Spleen (tissue), 11 donors: ENCODE measurements around the gene KRT71. TPM values are rescaled to one million over a fixed set of nuclear protein-coding genes. Genes with fewer than 3 reads are reported as not detected.
"Not testable (repeated sequence)": the region's sequence is repeated elsewhere in the genome, so short reads cannot be mapped to it uniquely, and the experiment has no call there.

Experiments
- DNase-seq: peaks from one replicate; pipeline ENCODE4 v3.0.0-alpha.2; 2020
- H3K27ac ChIP-seq, 8 donors: fragments of 200-600 bp; sonication (generic) in 7 of 8; 1 replicate in 4 of 8; 2 replicates in 4 of 8; pipeline versions ENCODE4 v1.5.0 to v1.8.0; 2016 to 2021; ENCODE audit warnings: inconsistent platforms in 4 of 8, mild to moderate bottlenecking in 4 of 8, moderate library complexity in 1 of 8
- H3K27me3 ChIP-seq, 7 donors: fragments of 200-600 bp; sonication (generic) in 6 of 7; replicated peaks in 1 of 7; 1 replicate in 4 of 7; 2 replicates in 3 of 7; pipeline versions ENCODE4 v1.5.0 to v1.8.0; 2016 to 2021; ENCODE audit warnings: inconsistent platforms in 3 of 7, mild to moderate bottlenecking in 1 of 7
- H3K36me3 ChIP-seq, 6 donors: fragments of 200-600 bp; sonication (generic) in 5 of 6; 1 replicate in 4 of 6; 2 replicates in 2 of 6; pipeline versions ENCODE4 v1.5.0 to v1.8.0; 2016 to 2021; ENCODE audit warnings: inconsistent platforms in 2 of 6
- H3K4me1 ChIP-seq, 6 donors: fragments of 200-600 bp; sonication (generic) in 5 of 6; 1 replicate in 3 of 6; 2 replicates in 3 of 6; pipeline versions ENCODE4 v1.5.0 to v1.8.0; 2016 to 2021; ENCODE audit warnings: inconsistent platforms in 3 of 6
- H3K4me3 ChIP-seq, 8 donors: fragments of 200-600 bp; sonication (generic) in 7 of 8; 1 replicate in 4 of 8; 2 replicates in 4 of 8; pipeline versions ENCODE4 v1.5.0 to v1.8.0; 2016 to 2021; ENCODE audit warnings: inconsistent platforms in 4 of 8, mild to moderate bottlenecking in 4 of 8, moderate library complexity in 2 of 8
- H3K9me3 ChIP-seq, 8 donors: fragments of 200-600 bp; sonication (generic) in 7 of 8; 1 replicate in 4 of 8; 2 replicates in 4 of 8; pipeline versions ENCODE4 v1.5.0 to v1.8.0; 2016 to 2021; ENCODE audit warnings: inconsistent platforms in 4 of 8
- CTCF ChIP-seq, 11 experiments: fragments of 200-600 bp in 7 of 11; fragments of 450-650 bp in 4 of 11; sonication (generic) in 4 of 11; IDR thresholded peaks in 8 of 11; conservative IDR thresholded peaks in 3 of 11; 1 replicate in 7 of 11; 2 replicates in 4 of 11; pipeline versions ENCODE4 v1.4.0 to v1.8.0; 2016 to 2021; ENCODE audit warnings: antibody characterized with exemption in 11 of 11, inconsistent platforms in 4 of 11, mild to moderate bottlenecking in 1 of 11
- POLR2A ChIP-seq, 3 donors: fragments of 450-650 bp; IDR thresholded peaks; one replicate each; pipeline ENCODE4 v1.5.1; 2017; ENCODE audit warnings: antibody characterized with exemption in 3 of 3, mild to moderate bottlenecking in 1 of 3
- POLR2AphosphoS5 ChIP-seq, 3 donors: sonication (generic); formaldehyde crosslinking; IDR thresholded peaks; one replicate each; pipeline ENCODE4 v1.5.1; 2017; ENCODE audit warnings: antibody characterized with exemption in 3 of 3
- WGBS, 5 donors: extraction: QIAGEN DNeasy Blood & Tissue Kit in 3 of 5; methylation state at CpG; one replicate each; pipeline versions ENCODE4 v1.1.5 to v1.1.7; 2013 to 2018; 5-methylcytosine and 5-hydroxymethylcytosine counted together
- intact Hi-C: fragments of 100-400 bp; cut with DNase I; formaldehyde crosslinking; loops from one replicate; pipeline ENCODE4 v1.15.0; 2023; ENCODE audit warnings: low total_unique reads
- polyA plus RNA-seq, 3 donors: library from polyadenylated mRNA; stranded (reverse); fragments of 200-250 nt; gene quantifications; one replicate each; pipeline ENCODE4 v1.2.1, GENCODE V29; 2013
- total RNA-seq, 7 donors: library from RNA; depleted of rRNA in 3 of 7; stranded (reverse); fragments of >200 nt in 3 of 7; fragmentation: NEBNext Ultra II Directional in 4 of 7; extraction: Animal tissue kit (Norgen Biotek cat#: 25700) in 4 of 7; gene quantifications; one replicate each; pipeline versions ENCODE4 v1.1.0 to v1.2.1, GENCODE V29; 2016 to 2021
- donor health status: healthy with polysubstance abuse.
- donor health status: DM: no; HTN: no; CAD: no; lungs with moderate emphysema.
- donor health status: DM: no; HTN: no; CAD: no.
- donor health status: Bipolar disorder and iron deficiency.
- donor health status: healthy.
- donor health status: DM: no; HTN: no; CAD: no.
- donor health status: DM: yes; HTN: yes; CAD: no.

KRT71 gene
- total and polyA plus RNA-seq, 10 donors: not detected

GRCh38 chr12:52600475-52600874 is 47.5 kb upstream of the KRT71 start:
- H3K27me3 ChIP-seq: peaks cover 0 to 50% (median 14%) of the 10 kb centered on the region in 7 donors
- no peak overlapping the region for H3K27ac ChIP-seq
- intact Hi-C loops: no loop called here
- peaks cover 0 to 6% (median 0%) of the 10 kb centered on the region in 6 donors for H3K4me1 ChIP-seq
- TF ChIP-seq CTCF (IDR thresholded peaks at IDR 0.05 in 8 of 11, conservative IDR thresholded peaks at IDR 0.05 in 3 of 11) (no peak), POLR2AphosphoS5 (IDR thresholded peaks at IDR 0.05) (no peak), POLR2A (IDR thresholded peaks at IDR 0.05) (no peak)
- no peaks in the 10 kb centered on the region for H3K36me3 ChIP-seq
- no peak overlapping the region for H3K4me3 ChIP-seq
- 85 to 91% (median 87%) methylated on average over 12 of the region's 12 CpGs for WGBS, 5 donors
- no peak for DNase-seq
- H3K9me3 ChIP-seq: no peaks in the 10 kb centered on the region

GRCh38 chr12:52600071-52600470 is 47.1 kb upstream of the KRT71 start:
- no peak for DNase-seq
- Histone ChIP-seq H3K27me3 (peaks cover 0 to 50% (median 14%) of the 10 kb centered on the region in 7 donors), H3K9me3 (no peaks in the 10 kb centered on the region), H3K27ac (no peak overlapping the region), H3K4me1 (peaks cover 0 to 6% (median 0%) of the 10 kb centered on the region in 6 donors), H3K36me3 (no peaks in the 10 kb centered on the region), H3K4me3 (no peak overlapping the region)
- WGBS, 5 donors: 48 to 63% (median 54%) methylated on average over 2 of the region's 2 CpGs
- intact Hi-C loops: no loop called here
- TF ChIP-seq POLR2AphosphoS5 (IDR thresholded peaks at IDR 0.05) (no peak), POLR2A (IDR thresholded peaks at IDR 0.05) (no peak), CTCF (IDR thresholded peaks at IDR 0.05 in 8 of 11, conservative IDR thresholded peaks at IDR 0.05 in 3 of 11) (no peak)

- Histone ChIP-seq H3K27me3 (peaks cover 0 to 53% (median 14%) of the 10 kb centered on the region in 7 donors), H3K9me3 (no peaks in the 10 kb centered on the region), H3K36me3 (no peaks in the 10 kb centered on the region), H3K27ac (no peak overlapping the region), H3K4me1 (peaks cover 0 to 6% (median 0%) of the 10 kb centered on the region in 6 donors), H3K4me3 (no peak overlapping the region)
- no peak for TF ChIP-seq POLR2AphosphoS5 (IDR thresholded peaks at IDR 0.05)
- no peak for TF ChIP-seq CTCF (IDR thresholded peaks at IDR 0.05 in 8 of 11, conservative IDR thresholded peaks at IDR 0.05 in 3 of 11)
- no peak for DNase-seq
- intact Hi-C loops: no loop called here
- 82 to 89% (median 87%) methylated on average over 5 of the region's 5 CpGs for WGBS, 5 donors
Observed at GRCh38 chr12:52598966-52599365, 46.0 kb upstream of the KRT71 start.

GRCh38 chr12:52594237-52594636 is 41.3 kb upstream of the KRT71 start:
- H3K4me3 ChIP-seq, H3K9me3 ChIP-seq, H3K4me1 ChIP-seq, H3K36me3 ChIP-seq, DNase-seq, H3K27ac ChIP-seq, intact Hi-C loops: not testable (repeated sequence)
- peaks cover 0 to 34% (median 0%) of the 10 kb centered on the region in 7 donors for H3K27me3 ChIP-seq
- 83 to 97% (median 92%) methylated on average over 4 of the region's 4 CpGs for WGBS, 5 donors

- Histone ChIP-seq H3K4me1 (no peaks in the 10 kb centered on the region), H3K9me3 (no peaks in the 10 kb centered on the region), H3K27ac (no peak overlapping the region), H3K36me3 (no peaks in the 10 kb centered on the region), H3K4me3 (no peak overlapping the region), H3K27me3 (peaks cover 0 to 28% (median 0%) of the 10 kb centered on the region in 7 donors)
- TF ChIP-seq POLR2A (IDR thresholded peaks at IDR 0.05) (no peak), CTCF (IDR thresholded peaks at IDR 0.05 in 8 of 11, conservative IDR thresholded peaks at IDR 0.05 in 3 of 11) (no peak), POLR2AphosphoS5 (IDR thresholded peaks at IDR 0.05) (no peak)
- DNase-seq: no peak
- intact Hi-C loops: no loop called here
- 89 to 96% (median 92%) methylated on average over 11 of the region's 11 CpGs for WGBS, 5 donors
Observed at GRCh38 chr12:52591521-52591920, 38.6 kb upstream of the KRT71 start.
